ENCODE data around the gene AFF4. TPM values are rescaled to one million over a fixed set of nuclear protein-coding genes. Genes with fewer than 3 reads are reported as not detected.

AFF4 gene
- total and polyA plus RNA-seq, 2 experiments from 2014 or later = 31.3 to 46.3 TPM

DNA sequence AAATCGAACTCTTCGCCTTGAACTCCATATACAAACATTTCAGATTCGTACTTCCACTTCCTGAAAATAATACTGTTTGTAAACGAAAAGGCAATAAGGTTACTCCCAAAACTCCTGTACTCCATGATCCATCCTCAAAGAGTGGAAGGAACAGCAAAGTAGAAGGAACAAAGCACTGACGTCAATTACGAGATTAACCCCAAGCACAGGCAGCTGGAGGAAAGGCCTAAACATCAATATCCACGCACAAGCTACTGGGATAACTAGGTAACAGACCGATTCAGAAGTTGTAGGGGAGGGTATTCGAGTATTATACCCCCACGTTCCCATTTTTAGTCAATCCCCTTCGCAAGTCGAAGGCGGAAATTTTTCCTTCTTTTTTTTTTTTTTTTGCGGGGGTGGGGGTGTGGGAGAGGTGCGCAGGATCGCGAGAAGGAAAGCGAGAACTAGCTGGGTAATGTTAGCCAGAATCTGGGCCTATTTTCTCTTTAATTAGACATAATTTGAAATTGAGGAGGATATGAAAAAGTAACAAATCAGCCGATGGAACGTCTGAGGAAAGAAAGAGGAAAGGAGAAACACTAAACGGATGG is 909 bp downstream of the AFF4 start:
- H4K20me1 ChIP-seq (replicated peaks; ENCODE audit: insufficient read depth) = peaks cover 15% of the 10 kb centered on the region
- Mint-ChIP-seq H3K4me3 (peak overlapping the region; percentile 99), H3K4me1 (no peaks in the 10 kb centered on the region; the same call in 1 of the 3 replicates), H3K27ac (peak overlapping the region; percentile 99), H3K9me3 (no peaks in the 10 kb centered on the region), H3K36me3 (ENCODE audit: low read depth) (peaks cover 3% of the 10 kb centered on the region; the same call in 1 of the 3 replicates), H3K27me3 (ENCODE audit: insufficient read depth, low read depth, poor library complexity) (peaks cover 2% of the 10 kb centered on the region)
- DNase-seq (ENCODE audit: low spot score) = peak; percentile 62
- H3K4me2 ChIP-seq = peak overlapping the region; percentile 78
- H2AFZ ChIP-seq = no peak overlapping the region
- H3K9me2 ChIP-seq (ENCODE audit: insufficient read depth) = no peaks in the 10 kb centered on the region
- TF ChIP-seq POLR2AphosphoS5 (IDR thresholded peaks at IDR 0.05; ENCODE audit: low read depth) = no peak
- peak; percentile 69 for TF ChIP-seq CREB1 (CRISPR knock-in tag; IDR thresholded peaks at IDR 0.05; ENCODE audit: low read depth)
- H3F3A ChIP-seq (replicated peaks; ENCODE audit: low read depth) = peaks cover 7% of the 10 kb centered on the region; the same call in 1 of the 2 replicates
- H3K4me1 ChIP-seq (ENCODE audit: insufficient read depth) = 0 out of 2 replicates have a peak, but pooled peaks cover 6% of the 10 kb centered on the region
- ATAC-seq = peak; percentile 5; the same call in 2 of the 3 replicates
- H3K4me3 ChIP-seq = peak overlapping the region; percentile 70
- no peaks in the 10 kb centered on the region for H3K27me3 ChIP-seq (ENCODE audit: insufficient read depth)
- peaks cover 59% of the 10 kb centered on the region for H3K79me2 ChIP-seq (replicated peaks; ENCODE audit: insufficient read depth)
- H3K36me3 ChIP-seq (ENCODE audit: insufficient read depth) = no peaks in the 10 kb centered on the region
- H3K27ac ChIP-seq (ENCODE audit: low read depth) = peak overlapping the region; percentile 97

DNA sequence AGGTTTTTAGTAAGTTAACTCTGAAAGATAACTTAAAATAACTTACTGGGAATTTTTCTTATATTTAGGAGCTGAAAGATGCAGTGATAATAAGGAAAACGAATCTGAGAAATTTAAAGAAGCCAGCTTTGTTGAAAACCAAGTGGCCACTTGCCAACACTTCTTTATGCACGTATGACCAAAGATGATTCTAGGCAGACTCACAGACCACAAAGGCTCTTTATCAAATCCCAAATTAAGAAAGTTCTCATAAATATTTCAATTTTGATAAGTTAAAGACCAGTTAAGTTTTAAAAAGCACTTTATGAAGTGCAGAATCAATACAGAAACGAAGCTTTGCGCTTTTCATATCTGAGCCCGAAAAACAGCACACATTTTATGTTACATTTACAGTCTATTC is 1.5 kb downstream of the AFF4 start:
- Mint-ChIP-seq H3K27me3 (ENCODE audit: insufficient read depth, low read depth, poor library complexity) (peaks cover 2% of the 10 kb centered on the region), H3K9me3 (no peaks in the 10 kb centered on the region), H3K36me3 (ENCODE audit: low read depth) (peaks cover 3% of the 10 kb centered on the region; the same call in 1 of the 3 replicates), H3K4me1 (no peaks in the 10 kb centered on the region; the same call in 1 of the 3 replicates), H3K4me3 (peak overlapping the region; percentile 99), H3K27ac (peak overlapping the region; percentile 99)
- Histone ChIP-seq H3K36me3 (ENCODE audit: insufficient read depth) (no peaks in the 10 kb centered on the region), H3K27me3 (ENCODE audit: insufficient read depth) (no peaks in the 10 kb centered on the region), H3K4me3 (peak overlapping the region; percentile 70), H3K4me1 (ENCODE audit: insufficient read depth) (0 out of 2 replicates have a peak, but pooled peaks cover 6% of the 10 kb centered on the region), H3K9me2 (ENCODE audit: insufficient read depth) (no peaks in the 10 kb centered on the region), H3K79me2 (replicated peaks; ENCODE audit: insufficient read depth) (peaks cover 65% of the 10 kb centered on the region), H4K20me1 (replicated peaks; ENCODE audit: insufficient read depth) (peaks cover 16% of the 10 kb centered on the region), H3K27ac (ENCODE audit: low read depth) (peak overlapping the region; percentile 97; the same call in 1 of the 2 replicates), H3F3A (replicated peaks; ENCODE audit: low read depth) (peaks cover 7% of the 10 kb centered on the region; the same call in 1 of the 2 replicates), H3K4me2 (peak overlapping the region; percentile 78), H2AFZ (no peak overlapping the region)
- DNase-seq (ENCODE audit: low spot score) (no peak), ATAC-seq (no peak)
- TF ChIP-seq CREB1 (CRISPR knock-in tag; IDR thresholded peaks at IDR 0.05; ENCODE audit: low read depth) (no peak), ZNF114 (CRISPR knock-in tag; IDR thresholded peaks at IDR 0.05) (no peak), EZH2phosphoT487 (IDR thresholded peaks at IDR 0.05; ENCODE audit: unreplicated experiment) (no peak), NANOG (IDR thresholded peaks at IDR 0.05; ENCODE audit: borderline replicate concordance) (no peak)
- TF ChIP-seq, protein P1, sequence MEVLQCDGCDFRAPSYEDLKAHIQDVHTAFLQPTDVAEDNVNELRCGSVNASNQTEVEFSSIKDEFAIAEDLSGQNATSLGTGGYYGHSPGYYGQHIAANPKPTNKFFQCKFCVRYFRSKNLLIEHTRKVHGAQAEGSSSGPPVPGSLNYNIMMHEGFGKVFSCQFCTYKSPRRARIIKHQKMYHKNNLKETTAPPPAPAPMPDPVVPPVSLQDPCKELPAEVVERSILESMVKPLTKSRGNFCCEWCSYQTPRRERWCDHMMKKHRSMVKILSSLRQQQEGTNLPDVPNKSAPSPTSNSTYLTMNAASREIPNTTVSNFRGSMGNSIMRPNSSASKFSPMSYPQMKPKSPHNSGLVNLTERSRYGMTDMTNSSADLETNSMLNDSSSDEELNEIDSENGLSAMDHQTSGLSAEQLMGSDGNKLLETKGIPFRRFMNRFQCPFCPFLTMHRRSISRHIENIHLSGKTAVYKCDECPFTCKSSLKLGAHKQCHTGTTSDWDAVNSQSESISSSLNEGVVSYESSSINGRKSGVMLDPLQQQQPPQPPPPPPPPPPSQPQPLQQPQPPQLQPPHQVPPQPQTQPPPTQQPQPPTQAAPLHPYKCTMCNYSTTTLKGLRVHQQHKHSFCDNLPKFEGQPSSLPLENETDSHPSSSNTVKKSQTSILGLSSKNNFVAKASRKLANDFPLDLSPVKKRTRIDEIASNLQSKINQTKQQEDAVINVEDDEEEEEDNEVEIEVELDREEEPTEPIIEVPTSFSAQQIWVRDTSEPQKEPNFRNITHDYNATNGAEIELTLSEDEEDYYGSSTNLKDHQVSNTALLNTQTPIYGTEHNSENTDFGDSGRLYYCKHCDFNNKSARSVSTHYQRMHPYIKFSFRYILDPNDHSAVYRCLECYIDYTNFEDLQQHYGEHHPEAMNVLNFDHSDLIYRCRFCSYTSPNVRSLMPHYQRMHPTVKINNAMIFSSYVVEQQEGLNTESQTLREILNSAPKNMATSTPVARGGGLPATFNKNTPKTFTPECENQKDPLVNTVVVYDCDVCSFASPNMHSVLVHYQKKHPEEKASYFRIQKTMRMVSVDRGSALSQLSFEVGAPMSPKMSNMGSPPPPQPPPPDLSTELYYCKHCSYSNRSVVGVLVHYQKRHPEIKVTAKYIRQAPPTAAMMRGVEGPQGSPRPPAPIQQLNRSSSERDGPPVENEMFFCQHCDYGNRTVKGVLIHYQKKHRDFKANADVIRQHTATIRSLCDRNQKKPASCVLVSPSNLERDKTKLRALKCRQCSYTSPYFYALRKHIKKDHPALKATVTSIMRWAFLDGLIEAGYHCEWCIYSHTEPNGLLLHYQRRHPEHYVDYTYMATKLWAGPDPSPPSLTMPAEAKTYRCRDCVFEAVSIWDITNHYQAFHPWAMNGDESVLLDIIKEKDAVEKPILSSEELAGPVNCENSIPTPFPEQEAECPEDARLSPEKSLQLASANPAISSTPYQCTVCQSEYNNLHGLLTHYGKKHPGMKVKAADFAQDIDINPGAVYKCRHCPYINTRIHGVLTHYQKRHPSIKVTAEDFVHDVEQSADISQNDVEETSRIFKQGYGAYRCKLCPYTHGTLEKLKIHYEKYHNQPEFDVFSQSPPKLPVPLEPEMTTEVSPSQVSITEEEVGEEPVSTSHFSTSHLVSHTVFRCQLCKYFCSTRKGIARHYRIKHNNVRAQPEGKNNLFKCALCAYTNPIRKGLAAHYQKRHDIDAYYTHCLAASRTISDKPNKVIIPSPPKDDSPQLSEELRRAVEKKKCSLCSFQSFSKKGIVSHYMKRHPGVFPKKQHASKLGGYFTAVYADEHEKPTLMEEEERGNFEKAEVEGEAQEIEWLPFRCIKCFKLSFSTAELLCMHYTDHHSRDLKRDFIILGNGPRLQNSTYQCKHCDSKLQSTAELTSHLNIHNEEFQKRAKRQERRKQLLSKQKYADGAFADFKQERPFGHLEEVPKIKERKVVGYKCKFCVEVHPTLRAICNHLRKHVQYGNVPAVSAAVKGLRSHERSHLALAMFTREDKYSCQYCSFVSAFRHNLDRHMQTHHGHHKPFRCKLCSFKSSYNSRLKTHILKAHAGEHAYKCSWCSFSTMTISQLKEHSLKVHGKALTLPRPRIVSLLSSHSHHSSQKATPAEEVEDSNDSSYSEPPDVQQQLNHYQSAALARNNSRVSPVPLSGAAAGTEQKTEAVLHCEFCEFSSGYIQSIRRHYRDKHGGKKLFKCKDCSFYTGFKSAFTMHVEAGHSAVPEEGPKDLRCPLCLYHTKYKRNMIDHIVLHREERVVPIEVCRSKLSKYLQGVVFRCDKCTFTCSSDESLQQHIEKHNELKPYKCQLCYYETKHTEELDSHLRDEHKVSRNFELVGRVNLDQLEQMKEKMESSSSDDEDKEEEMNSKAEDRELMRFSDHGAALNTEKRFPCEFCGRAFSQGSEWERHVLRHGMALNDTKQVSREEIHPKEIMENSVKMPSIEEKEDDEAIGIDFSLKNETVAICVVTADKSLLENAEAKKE (CRISPR knock-in tag; IDR thresholded peaks at IDR 0.05) = no peak
- TF ChIP-seq, protein P2, sequence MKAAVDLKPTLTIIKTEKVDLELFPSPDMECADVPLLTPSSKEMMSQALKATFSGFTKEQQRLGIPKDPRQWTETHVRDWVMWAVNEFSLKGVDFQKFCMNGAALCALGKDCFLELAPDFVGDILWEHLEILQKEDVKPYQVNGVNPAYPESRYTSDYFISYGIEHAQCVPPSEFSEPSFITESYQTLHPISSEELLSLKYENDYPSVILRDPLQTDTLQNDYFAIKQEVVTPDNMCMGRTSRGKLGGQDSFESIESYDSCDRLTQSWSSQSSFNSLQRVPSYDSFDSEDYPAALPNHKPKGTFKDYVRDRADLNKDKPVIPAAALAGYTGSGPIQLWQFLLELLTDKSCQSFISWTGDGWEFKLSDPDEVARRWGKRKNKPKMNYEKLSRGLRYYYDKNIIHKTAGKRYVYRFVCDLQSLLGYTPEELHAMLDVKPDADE (IDR thresholded peaks at IDR 0.05) = no peak
- TF ChIP-seq, protein P3, sequence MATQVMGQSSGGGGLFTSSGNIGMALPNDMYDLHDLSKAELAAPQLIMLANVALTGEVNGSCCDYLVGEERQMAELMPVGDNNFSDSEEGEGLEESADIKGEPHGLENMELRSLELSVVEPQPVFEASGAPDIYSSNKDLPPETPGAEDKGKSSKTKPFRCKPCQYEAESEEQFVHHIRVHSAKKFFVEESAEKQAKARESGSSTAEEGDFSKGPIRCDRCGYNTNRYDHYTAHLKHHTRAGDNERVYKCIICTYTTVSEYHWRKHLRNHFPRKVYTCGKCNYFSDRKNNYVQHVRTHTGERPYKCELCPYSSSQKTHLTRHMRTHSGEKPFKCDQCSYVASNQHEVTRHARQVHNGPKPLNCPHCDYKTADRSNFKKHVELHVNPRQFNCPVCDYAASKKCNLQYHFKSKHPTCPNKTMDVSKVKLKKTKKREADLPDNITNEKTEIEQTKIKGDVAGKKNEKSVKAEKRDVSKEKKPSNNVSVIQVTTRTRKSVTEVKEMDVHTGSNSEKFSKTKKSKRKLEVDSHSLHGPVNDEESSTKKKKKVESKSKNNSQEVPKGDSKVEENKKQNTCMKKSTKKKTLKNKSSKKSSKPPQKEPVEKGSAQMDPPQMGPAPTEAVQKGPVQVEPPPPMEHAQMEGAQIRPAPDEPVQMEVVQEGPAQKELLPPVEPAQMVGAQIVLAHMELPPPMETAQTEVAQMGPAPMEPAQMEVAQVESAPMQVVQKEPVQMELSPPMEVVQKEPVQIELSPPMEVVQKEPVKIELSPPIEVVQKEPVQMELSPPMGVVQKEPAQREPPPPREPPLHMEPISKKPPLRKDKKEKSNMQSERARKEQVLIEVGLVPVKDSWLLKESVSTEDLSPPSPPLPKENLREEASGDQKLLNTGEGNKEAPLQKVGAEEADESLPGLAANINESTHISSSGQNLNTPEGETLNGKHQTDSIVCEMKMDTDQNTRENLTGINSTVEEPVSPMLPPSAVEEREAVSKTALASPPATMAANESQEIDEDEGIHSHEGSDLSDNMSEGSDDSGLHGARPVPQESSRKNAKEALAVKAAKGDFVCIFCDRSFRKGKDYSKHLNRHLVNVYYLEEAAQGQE (IDR thresholded peaks at IDR 0.05; ENCODE audit: unreplicated experiment) = no peak

Data from GM23338 (cell line).